NCI-H446 treated with DMSO at 0.1 percent for 48 hours (cell line): ENCODE results near the gene KIF18A.
"Not testable (repeated sequence)": the region's sequence is repeated elsewhere in the genome, so short reads cannot be mapped to it uniquely, and the experiment has no call there.

Experiments
- DNase-seq: peaks from one replicate; lab custom pipeline; 2025; lab: John Stamatoyannopoulos, UW

The KIF18A gene

GRCh38 chr11:28107750-28108618 lies at the start of gene KIF18A, which contains the start of gene METTL15:
Gene KIF18A, minus strand, starts transcription at chr11:28108156. Its CDS starts 10,209 bp downstream, at chr11:28097947.
Gene METTL15, plus strand, starts transcription at chr11:28108388. Its CDS starts 4,947 bp downstream, at chr11:28113335.
- peak; percentile 97 for DNase-seq

- no peak for DNase-seq
Measured at GRCh38 chr11:28153586-28153985, 45.6 kb upstream of the KIF18A start.

GRCh38 chr11:28152743-28153142 lies 44.8 kb upstream of the KIF18A start:
- DNase-seq: no peak

GRCh38 chr11:28146123-28146751 lies 38.3 kb upstream of the KIF18A start:
- DNase-seq: peak; percentile 70

- DNase-seq: peak; percentile 24
Measured at GRCh38 chr11:28144808-28145207, 36.9 kb upstream of the KIF18A start.

DNA sequence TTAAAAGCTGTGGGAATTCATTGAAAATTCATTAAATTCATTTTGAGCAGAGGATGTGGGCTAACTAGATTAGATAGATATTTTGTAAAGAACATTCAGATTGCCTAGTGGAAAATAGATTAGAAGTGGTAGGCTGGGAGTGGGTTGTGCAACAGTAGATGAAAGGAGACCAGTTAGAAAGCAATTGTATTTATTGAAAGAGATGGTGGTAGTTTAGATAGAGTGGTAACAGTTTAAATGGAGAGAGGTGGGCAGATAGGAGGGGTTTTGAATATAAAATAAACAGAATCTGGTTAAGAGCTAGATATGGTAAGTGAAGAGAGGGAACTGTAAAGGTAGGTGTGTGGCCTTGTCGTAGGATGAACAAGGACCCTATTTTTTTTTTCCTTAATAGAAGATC lies 34.8 kb upstream of the KIF18A start:
- no peak for DNase-seq

- no peak for DNase-seq
Measured at GRCh38 chr11:28140689-28141455, 32.9 kb upstream of the KIF18A start.

GRCh38 chr11:28139841-28140415 lies 32.0 kb upstream of the KIF18A start:
- DNase-seq: no peak

DNA sequence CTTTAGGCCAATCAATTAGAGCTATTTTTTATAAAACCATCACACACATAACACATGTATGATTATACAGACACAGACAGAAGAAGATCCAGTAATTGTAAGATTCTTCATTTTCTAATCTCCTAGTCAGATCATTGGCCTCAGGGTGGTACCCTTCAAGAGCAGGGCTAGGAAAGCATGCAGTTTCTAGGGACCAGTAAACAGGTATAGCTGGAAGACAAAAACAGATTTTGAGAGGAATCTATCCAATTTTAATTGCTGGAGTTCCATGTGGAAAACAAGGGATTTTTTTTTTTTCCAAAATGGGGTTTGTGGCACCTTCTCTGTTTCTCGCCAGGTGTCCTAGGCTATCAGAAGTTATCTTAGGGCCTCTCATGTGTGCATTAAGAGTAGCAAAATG lies 29.9 kb upstream of the KIF18A start:
- no peak for DNase-seq

DNA sequence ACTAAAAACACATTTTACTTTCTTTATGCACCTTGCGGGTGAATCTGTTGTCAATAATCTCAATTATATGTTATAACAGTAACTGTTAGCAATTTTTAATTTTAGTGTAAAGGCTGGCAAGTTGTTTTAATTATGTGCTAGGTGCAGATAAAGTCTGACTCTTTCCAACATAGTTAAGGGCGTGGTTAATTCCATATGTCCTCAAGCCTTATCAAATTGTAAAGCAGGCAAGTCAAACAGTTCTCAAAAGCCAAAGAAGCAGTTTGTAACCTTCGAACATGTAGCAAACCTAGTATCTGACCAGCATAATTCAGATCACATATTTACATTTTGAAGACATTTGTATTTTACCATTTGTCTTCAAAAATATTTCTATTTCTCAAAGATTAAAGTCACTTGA lies 29.4 kb upstream of the KIF18A start:
- DNase-seq: no peak

DNA sequence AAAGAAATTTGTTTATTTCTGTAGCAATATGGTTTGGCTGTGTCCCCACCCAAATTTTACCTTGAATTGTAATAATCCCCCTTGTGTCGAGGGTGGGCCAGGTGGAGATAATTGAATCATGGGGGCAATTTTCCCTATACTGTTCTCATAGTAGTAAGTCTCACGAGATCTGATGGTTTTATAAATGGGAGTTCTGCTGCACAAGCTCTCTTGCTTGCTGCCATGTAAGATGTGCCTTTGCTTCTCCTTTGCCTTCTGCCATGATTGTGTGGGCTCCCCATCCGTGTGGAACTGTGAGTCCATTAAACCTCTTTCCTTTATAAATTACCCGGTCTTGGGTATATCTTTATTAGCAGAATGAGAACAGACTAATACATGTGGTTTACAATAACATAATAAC lies 28.2 kb upstream of the KIF18A start:
- DNase-seq: not testable (repeated sequence)

- no peak for DNase-seq
Measured at GRCh38 chr11:28133146-28133545, 25.2 kb upstream of the KIF18A start.

DNA sequence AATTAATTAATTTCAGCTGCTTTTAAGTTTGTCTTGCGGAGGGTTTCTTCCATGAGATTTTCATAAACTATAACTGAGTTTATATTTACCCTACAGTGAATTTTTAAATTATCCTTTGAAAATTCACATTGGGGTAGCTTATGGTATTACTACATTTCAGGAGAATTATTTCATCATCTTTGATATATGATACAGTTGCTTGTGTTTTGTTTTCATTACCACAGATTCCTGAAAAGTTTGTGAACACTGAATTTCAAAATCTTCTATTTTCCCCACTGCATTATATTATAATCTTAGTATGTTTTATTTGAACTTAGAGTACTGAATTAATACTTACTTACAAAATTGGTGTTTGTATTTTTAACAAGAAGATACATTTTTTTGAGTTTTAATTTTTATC lies 24.6 kb upstream of the KIF18A start:
- no peak for DNase-seq

- no peak for DNase-seq
Measured at GRCh38 chr11:28123151-28123581, 15.2 kb upstream of the KIF18A start.

DNA sequence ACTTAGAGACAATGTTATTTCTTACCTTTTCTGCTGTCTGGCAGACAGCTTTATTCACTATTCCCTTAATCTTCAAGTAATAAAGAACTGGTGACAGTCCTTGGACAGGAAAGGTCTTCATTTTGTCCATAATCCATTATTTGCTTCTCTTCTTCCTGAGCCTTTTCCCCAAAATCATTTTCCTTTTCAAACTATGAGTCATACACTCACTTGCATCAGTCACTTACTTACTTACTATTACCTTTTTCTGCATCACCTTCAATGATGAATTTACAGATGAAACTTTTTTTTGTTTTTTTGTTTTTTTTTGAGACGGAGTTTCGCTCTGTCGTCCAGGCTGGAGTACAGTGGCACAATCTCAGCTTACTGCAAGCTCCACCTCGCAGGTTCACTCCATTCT lies 9.8 kb upstream of the KIF18A start:
- no peak for DNase-seq

GRCh38 chr11:28114731-28115130 lies 6.8 kb upstream of the KIF18A start:
- no peak for DNase-seq

GRCh38 chr11:28114116-28114515 lies 6.2 kb upstream of the KIF18A start:
- DNase-seq: no peak

- DNase-seq: no peak
Measured at GRCh38 chr11:28110821-28111200, 2.9 kb upstream of the KIF18A start.

DNA sequence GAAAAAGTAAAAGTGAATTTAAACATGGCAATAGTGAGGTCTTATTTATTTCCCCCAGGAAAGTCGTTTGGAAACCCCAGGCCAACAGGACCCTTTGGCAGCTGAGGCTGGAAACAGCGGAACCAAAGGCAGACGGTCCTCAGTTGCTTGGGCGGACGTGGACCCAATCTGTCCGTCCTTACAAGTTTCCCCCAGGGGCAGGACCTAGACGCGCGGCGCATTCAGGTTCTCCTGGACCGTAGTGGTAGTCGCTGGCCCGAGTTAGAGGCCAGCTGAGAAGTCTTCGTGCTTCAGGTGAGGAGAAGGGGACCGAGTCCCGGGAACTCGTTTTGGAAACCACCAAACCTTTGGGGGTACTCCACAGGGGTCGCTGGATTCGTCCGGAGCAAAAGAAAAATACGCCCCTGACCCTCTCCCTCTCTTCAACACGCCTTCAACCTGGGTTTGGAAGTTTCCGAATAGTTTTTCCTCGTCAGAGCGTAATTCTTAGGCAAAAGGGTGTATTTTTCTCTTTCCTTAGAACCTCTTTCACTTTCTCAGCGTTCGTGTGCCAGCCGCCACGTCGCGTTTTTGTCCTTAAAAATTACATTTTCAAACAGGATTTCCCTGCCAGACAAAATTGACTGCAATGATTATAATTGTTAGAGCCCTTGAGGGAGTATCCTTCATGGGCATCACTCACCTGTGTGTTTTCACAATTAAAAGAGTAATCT lies 2.3 kb upstream of the KIF18A start:
- DNase-seq: peak; percentile 68

DNA sequence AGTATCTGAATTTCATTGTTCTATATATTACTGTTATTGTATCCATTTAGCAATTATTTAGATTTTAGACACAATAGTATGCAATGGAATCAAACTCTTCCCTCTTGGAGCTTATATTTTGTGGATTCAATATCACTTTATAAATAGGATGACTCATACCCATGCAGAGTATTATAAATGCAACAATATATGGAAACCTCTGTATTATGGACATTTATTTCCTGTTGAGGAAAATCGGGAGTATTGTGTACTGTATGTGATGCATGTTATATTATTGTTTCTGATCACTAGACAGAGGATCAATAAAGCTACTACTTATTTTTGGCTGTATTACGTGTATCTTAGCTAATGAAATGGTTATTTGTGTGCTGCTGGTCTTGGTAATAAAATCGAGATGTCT lies 1.0 kb upstream of the KIF18A start:
- DNase-seq: no peak

- DNase-seq: no peak
Measured at GRCh38 chr11:28107191-28107749, 686 bp downstream of the KIF18A start.
